ENCODE measurements around the gene ABCA12.

Gene ABCA12

GRCh38 chr2:215136669-215137328 lies 1.6 kb downstream of the ABCA12 start:
- DNase-seq = no peak

- no peak for DNase-seq
These were observed 18.0 kb downstream of the ABCA12 start for GRCh38 chr2:215120401-215120800.

GRCh38 chr2:215119847-215120246 lies 18.6 kb downstream of the ABCA12 start:
- no peak for DNase-seq

- peak in 1 of 2 experiments; percentile 20 for DNase-seq
These were observed 27.5 kb downstream of the ABCA12 start for GRCh38 chr2:215110918-215111317.

- peak in 1 of 2 experiments; percentile 62 for DNase-seq
These were observed 31.0 kb downstream of the ABCA12 start for GRCh38 chr2:215107216-215108056.

GRCh38 chr2:215105607-215106354 lies 32.6 kb downstream of the ABCA12 start:
- no peak for DNase-seq

- DNase-seq = peak in 1 of 2 experiments; percentile 5
These were observed 34.2 kb downstream of the ABCA12 start for GRCh38 chr2:215104226-215104625.

GRCh38 chr2:215098875-215099274 lies 39.6 kb downstream of the ABCA12 start:
- DNase-seq = no peak

- DNase-seq = no peak
These were observed 54.3 kb downstream of the ABCA12 start for GRCh38 chr2:215084080-215084479.

GRCh38 chr2:215083146-215083545 lies 55.3 kb downstream of the ABCA12 start:
- DNase-seq = no peak

GRCh38 chr2:215082446-215082845 lies 56.0 kb downstream of the ABCA12 start:
- DNase-seq = no peak

- DNase-seq = no peak
These were observed 57.9 kb downstream of the ABCA12 start for GRCh38 chr2:215080545-215080944.

GRCh38 chr2:215071676-215072075 lies 66.8 kb downstream of the ABCA12 start:
- no peak for DNase-seq

- DNase-seq = no peak
These were observed 70.0 kb downstream of the ABCA12 start for GRCh38 chr2:215068399-215068798.

GRCh38 chr2:215066124-215066523 lies 72.3 kb downstream of the ABCA12 start:
- no peak for DNase-seq

GRCh38 chr2:215063526-215063925 lies 74.9 kb downstream of the ABCA12 start:
- no peak for DNase-seq

- peak; percentile 88 to 93 for DNase-seq
These were observed 77.4 kb downstream of the ABCA12 start for GRCh38 chr2:215060861-215061536.

GRCh38 chr2:215059724-215060123 lies 78.7 kb downstream of the ABCA12 start:
- DNase-seq = peak; percentile 48 to 85

GRCh38 chr2:215055891-215056290 lies 82.5 kb downstream of the ABCA12 start:
- DNase-seq = no peak

- no peak for DNase-seq
These were observed 85.6 kb downstream of the ABCA12 start for GRCh38 chr2:215052810-215053209.

- no peak for DNase-seq
These were observed 86.0 kb downstream of the ABCA12 start for GRCh38 chr2:215052404-215052803.

- DNase-seq = no peak
These were observed 89.1 kb downstream of the ABCA12 start for GRCh38 chr2:215049341-215049740.

GRCh38 chr2:215038421-215038820 lies 100.0 kb downstream of the ABCA12 start:
- no peak for DNase-seq
